Activated CD8-positive, alpha-beta memory T cell treated with anti-CD3 and anti-CD28 coated beads, Interleukin-2, amount 50 U/mL, for 24 hours (primary cell): ENCODE results near the gene FANCC.
"Not testable (repeated sequence)": the region's sequence is repeated elsewhere in the genome, so short reads cannot be mapped to it uniquely, and the experiment has no call there.

Experiments used
- DNase-seq: peaks from one replicate; pipeline ENCODE4 v3.0.0-alpha.2; 2020; ENCODE audit errors: extremely low read depth

FANCC gene

DNA sequence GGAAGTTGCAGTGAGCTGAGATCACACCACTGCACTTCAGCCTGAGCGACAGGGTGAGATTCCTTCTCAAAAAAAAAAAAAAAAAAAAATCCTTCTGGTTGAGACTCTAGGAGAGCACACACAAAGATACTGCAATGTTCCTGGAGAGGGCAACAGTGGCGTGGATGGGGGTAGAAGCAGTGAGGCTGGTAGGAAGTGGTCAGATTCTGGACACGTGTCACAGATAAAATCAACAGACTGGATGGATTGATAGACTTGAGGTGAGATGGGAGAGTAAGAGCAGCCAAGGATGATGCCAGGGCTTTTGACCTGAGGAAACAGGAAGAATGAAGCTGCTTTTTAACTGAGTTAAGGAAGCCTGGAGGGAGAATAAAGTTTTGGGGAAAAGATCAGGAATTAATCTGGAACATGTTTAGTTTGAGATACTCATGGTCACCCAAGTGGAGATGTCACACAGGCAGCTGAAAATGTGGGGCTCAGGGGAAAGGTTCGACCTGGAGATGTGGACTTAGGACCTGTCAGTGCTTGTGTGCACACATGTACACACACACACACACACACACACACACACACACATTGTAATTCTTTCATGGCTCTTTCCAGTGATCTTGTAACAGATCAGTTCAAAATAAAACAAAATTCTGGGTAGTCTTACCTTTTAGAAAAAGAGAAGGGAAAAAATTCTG lies 88.1 kb downstream of the FANCC start:
- no peak for DNase-seq

DNA sequence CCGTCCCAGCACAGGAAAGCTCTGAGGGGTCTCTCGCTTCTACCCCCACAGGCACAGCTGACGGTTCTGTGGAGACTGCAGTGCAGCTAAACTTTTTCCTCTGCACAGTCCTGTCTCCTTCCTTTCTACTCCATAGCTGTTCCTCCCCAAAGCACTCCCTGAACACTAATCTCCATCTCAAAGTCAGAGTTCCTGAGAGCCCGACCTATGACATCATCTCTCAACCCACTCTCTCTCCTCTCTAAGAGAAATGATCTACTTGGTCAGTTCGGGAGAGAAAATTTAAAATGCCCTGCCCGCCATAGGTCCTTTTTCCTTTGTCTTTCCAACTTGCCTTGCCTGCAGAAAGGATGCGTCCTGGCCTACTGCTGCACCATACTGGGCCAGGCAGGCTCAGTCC lies 90.6 kb downstream of the FANCC start:
- DNase-seq, result no peak

DNA sequence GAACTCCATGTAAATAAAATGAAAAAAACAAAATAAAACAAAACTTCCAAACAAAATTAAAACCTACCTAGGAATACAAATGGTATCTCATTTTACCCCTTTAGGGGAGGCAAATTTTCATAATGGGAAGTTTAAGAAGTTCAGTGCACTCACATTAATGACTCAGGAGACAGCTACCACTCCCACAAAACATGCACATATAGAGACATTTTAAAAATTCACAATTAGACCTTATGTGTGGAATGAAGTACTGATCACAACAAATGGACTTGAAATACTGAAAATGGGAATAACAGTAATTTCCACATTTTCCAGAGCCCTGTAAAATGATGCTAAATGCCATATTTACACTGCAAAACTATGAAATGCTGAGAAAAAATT lies 91.8 kb downstream of the FANCC start:
- no peak for DNase-seq

DNA sequence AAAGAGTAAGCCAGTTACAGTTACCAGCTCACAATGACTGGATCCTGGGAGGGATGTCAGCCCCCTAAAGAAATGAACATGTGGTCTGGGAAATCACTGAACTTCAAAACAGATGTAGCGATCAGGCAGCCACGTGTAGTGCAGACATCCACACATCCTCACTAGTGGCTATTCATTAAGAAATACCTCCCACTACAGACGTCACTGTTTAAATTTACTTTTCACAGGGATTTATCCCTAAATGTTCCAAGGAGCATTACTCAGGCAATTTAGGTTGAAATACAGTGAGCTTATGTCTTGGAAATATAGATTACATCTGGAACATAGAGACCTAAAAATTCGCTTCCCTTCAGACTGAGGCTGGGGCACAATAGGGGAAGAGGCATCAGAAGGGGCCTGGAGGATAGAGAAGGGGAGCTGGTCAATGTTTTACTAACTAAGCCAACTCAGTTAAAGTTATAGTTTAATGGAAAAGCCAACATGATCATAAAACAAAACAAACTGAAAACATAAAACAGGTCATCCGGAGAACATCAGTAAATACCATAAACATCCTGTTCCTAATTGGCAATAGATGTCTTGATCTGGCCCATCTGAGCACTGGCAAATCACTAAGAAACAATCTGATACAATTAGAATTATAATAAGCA lies 92.3 kb downstream of the FANCC start:
- no peak for DNase-seq

DNA sequence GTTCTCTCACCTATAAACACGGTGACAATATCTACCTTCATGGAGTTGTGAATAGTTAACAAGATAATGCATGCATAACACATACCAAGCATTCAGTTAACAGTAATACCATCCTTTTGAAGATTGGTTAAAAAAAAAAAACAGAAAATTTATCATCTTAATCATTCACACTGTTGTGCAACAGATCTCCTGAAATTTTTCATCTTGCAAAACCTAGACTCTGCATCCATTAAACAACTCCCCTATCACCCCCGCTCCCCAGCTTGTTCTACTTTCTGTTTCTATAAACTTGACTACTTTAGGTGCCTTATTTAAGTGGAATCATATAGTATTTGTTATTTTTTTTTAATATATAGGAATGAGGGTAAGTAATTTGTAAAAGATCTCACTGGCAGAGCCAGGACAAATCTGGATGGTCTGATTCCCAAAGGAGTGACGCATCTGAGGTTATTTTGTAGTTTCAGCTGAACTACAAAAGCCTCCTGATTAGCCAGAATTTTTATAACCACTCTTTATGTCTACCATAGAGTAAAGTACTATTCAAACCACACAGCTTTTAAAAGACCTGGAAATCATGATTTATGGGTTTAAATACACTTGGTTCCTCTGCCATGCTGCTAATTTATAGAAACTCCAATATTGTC lies 93.0 kb downstream of the FANCC start:
- DNase-seq, result no peak

DNA sequence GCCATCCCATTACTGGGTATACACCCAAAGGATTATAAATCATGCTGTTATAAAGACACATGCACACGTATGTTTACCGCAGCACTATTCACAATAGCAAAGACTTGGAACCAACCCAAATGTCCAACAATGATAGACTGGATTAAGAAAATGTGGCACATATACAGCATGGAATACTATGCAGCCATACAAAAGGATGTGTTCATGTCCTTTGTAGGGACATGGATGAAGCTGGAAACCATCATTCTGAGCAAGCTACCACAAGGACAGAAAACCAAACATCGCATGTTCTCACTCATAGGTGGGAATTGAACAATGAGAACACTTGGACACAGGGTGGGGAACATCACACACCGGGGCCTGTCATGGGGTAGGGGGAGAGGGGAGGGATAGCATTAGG lies 97.2 kb downstream of the FANCC start:
- not testable (repeated sequence) for DNase-seq

DNA sequence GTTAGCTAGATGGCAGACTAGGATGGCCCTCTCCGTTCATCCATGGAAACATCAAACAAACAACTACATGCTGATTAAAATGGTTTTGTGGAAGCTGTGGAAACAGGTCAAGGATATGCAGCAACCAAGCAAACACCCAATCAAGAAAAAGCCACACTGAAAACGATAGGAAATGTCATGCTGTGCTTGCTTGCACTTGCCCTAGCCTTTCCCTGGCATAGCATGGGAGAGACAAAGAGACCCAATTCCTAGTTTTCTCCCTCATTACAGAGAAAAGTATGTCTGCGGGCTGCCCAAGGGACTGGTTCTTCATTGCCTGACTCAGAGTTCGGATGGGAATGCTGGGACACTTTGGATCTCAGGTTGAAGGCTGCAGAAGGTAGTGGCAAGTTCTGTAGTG lies 98.7 kb downstream of the FANCC start:
- no peak for DNase-seq

DNA sequence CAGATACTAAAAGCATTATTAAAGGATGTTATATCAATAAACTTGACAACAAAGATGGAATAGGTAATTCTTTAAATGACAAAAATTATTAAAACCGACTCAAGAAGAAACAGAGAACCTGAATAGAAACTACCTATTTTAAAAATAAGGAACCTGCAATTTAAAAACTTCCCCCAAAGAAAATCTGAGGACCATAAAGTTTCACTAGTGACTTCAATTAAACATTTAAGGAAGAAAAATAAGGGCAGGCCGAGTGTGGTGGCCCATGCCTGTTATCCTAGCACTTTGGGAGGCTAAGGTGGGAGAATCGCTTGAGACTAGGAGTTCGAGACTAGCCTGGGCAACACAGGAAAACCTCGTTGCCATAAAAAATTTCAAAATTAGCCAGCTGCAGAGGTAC lies 99.6 kb downstream of the FANCC start:
- no peak for DNase-seq

DNA sequence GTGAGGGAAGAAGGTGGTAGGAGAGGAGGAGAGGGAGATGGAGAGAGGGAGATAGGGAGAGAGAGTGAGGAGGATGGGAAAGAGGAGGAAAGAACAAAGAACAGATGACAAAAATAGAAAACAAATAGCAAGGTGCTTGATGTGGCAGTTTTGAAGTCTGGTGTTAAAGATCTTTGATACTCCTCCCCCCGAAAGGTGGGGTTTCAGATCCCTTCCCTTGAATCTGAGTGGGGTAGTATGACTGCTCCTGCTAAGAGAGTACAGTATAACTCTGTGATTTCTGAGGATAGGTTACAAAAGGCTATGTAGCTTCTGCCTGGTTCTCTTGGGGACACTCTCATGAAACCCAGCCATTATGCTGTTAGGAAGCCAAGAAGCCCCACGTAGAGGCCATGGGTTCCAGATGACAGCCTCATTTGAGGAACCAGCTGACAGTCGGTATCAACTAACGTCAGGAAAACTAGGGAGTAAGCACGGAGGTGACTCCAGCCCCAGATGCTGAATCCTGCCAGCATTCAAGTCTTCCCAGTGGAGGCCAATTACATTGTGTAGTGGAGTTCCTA lies 102.1 kb downstream of the FANCC start:
- DNase-seq, result no peak

DNA sequence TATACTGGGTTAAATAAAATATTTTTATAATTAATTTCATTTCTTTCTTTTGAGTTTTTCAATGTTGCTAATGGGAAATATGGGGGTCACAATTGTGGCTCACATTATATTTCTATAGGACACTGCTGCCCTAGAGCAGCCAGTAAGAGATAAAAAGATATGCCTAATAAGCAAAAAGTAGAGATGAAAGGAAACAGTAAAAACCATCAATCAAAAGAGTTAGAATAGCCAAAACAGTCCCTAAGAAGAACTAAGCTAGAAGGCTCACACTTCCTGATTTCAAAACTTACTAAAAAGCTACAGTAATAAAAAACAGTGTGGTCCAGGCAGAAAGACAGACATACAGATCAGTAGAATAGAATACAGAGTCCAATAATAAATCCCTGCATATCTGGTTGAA lies 104.4 kb downstream of the FANCC start:
- DNase-seq, result no peak

DNA sequence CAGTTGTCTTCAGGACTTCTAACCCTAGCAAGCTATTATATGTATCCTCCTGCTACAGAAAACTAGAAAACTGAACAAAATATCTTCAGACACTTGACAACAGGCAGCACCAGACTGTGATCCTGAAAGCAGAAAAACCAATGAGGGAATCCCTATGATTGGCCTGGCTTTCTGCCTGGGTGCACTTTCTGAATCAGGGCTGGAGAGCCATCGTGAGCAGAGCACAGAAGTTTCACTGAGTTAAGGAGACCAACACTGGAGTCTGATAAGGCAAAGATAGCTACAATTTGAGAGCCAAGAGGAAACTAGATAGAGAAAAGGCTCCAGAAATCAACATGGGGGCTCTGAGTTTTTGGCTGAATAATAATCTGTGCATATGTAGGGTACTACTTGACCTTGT lies 106.5 kb downstream of the FANCC start:
- no peak for DNase-seq

DNA sequence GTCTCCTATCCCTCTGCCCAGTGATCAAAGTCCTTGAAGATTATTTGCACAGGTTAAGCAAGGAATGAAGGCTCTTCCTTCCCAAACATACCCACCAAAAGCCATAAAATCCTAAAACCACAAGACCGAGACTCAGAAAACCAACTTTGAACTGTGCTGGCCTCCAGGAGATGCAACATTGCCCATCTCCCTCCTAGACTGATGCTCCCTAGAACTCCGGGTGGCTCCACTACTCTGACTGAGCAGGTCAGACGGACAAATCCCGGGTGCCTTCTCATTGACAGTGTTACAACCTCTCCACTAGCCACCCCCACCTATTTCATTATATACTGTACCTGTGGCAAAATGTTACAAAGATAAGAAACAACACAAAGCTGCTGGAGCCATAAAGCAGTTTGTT lies 110.1 kb downstream of the FANCC start:
- DNase-seq, result no peak

DNA sequence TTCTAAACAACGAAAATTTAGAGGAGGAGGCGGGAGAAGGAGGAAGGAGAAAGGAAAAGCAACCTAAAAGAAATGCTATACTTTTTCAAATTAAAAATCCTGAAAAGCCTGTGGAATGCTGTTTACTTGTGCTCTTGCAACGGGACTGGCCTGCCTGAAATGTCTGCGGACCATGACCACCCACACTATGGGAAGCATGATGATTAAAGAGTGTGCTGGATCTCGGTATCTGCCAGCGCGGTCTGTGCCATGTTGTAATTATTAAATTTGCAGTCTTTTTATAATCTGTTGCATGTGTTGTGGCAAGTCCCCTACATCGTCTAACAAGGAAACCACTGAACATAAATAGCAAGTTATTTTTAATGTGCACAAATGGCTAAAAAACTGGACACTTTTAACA lies 111.4 kb downstream of the FANCC start:
- DNase-seq, result no peak

DNA sequence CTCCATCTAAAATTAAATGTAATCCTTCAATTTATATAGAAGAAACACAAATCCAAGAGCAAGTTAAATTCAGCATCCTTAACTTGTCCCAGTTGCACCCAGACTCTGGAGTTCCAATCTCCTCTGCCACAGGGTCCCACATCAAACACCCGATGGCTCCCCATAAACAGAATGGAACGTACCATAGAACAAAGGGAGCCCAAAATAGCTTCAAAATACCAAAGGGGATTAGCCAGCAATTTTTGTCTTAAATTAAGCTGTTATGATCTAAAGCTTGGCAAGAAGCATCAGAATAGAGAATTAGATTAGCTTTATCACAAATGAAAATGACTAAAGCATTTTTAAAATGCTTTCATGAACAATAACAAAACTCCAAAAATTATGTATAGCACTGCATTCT lies 112.8 kb downstream of the FANCC start:
- no peak for DNase-seq

DNA sequence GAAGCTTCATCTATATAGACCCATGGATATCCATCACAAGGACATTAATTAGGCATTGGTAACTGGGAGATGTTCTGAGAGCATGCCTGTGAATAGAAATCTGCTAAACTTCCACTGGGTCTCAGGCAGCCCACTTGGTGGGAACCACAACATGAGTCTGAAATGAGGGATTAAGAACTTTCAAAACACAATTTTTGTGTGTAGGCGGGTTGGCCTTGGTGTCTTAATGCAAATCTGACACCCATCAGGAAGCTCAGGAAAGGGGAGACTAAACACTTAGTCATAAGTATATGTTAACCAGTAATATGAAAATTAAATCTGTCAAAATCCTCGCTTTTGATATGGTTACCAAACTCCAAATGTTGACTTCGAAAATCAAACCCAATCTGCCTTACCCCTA lies 113.2 kb downstream of the FANCC start:
- no peak for DNase-seq

DNA sequence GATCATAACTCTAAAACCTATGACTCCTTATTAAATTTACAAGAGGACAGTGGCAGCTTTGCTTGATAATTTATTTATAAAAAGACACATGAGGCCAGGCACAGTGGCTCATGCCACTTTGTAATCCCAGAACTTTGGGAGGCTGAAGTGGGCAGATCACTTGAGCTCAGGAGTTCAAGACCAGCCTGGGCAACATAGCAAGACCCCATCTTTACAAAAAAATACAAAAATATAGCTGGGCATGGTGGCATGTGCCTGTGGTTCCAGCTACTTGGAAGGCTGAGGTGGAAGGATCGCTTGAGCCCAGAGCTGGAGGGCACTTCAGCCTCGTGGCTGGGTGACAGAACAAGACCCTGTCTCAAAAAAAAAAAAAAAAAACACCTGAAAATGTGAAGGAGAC lies 114.5 kb downstream of the FANCC start:
- not testable (repeated sequence) for DNase-seq

DNA sequence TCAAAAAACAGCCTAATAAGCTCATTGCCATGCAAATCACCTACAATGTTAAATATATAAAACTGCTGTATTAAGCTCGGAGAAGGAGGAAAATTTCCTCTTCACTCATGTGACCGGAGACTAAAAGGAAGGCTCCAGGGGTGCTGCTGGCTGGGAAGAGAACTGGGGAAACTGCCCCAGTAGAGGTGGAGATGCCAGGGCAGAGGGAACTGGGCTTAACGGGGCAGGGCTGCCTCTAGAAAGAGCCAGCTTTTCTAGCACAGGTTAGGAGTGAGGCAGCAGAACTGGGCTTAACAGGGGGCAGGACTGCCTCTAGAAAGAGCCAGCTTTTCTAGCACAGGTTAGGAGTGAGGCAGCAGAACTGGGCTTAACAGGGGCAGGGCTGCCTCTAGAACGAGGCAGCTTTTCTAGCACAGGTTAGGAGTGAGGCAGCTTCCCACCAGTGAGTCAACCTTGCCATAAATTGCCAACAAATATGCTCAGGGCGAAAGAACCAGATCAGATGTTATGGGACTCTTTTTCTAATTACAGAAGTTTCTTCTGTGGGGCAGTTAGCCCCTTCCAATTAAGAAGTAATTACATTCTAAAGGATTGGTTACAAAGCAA lies 115.3 kb downstream of the FANCC start:
- DNase-seq, result no peak

DNA sequence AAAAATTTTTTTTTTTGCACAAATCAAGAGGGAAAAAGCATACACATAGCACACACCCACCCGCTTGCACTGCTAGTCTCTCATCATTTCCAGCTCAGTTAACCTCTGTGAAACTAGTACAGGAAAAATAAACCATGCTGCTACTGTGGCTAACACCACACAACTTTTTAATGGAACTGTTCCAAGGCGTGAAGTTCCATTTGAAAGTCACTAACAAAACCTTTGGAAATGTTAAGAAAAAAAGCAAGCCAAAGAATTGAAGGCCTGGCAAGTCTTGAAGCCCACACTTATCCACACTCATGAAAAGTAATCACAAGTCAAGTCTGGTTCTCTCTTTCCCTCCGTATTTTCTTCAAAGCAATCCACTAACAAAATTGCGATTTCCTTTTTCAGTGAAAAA lies 116.3 kb downstream of the FANCC start:
- no peak for DNase-seq

DNA sequence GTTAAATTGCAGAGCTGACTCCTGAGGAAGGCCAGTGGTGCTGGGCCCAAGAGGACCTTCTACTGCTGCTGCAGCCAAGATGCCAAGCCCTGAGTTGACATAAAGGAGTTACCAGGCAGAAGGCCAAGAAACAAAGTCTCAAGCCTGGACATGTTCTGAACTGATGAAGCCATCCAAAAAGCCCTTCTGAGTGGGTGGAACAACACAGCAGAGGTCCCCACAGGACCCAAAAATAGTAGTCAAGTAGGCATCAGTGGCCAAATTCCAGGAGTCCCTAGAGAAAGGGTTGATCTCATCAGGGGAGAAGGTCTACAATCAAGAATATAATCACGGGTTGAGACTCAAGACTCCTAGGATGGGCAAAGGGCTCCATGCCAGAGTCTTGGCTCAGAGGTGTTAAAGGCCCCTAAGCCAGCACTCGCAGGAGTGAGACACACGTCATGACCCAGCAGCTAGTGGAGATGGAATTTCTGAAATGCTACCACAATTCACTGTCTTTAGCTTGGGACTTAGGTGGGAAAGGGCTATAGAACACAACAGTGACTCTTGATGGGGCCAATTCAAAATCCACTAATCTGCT lies 119.7 kb downstream of the FANCC start:
- no peak for DNase-seq

DNA sequence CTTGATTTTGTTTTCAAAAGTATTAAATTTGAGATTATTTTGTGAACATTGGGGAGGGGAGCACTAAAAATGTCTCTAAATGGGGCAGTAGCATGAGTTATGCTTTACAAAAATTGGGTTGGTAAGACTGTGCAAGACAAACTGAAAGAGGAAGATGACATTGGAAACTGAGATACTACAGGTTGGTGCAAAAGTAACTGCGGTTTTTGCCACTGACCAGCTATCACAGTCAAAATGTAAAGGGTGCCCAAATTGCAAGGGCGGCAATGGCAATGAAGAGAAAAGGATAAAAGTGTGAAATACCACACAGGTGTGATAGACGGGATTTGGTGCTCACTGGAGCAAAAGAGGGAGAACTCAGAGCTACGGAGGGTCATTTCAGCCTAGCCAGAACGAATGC lies 124.0 kb downstream of the FANCC start:
- DNase-seq, result no peak

DNA sequence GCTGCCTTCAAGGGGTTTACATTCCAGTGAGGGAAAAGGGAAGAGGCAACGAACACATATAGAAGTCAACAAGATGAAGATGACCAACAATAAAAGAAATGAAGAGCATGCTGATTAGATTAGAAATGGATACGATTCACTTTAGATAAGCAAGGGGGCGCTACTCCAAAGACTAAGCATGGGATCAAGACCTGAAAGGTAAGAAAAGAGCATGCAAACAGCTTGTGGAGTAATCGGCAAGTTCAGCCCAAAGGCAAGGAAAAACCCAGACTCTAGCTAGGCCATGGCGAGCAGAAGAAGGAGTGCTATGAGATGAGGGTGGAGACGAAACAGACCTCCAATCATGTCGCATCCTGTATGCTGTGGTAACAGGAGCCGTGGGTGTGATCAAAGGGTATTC lies 124.4 kb downstream of the FANCC start:
- DNase-seq, result no peak

DNA sequence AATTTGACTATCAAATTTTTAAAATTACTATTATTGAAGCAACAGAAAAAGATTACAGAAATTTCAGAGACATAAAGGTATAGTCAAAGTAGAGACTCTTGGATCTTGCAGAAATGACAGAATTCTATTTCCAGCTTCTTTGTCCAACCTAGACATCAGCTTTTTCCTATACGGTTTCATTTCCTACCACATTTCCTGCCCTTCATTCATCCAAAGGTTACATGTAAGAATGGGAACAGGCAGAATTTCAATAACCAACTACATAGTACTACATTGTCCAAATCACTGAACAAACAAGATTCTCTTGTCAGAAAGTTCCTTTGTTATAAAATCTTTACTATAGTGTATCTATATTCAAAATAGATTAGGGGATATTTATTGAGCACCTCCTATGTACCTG lies 124.9 kb downstream of the FANCC start:
- DNase-seq, result no peak
